MCF 10A (cell line): Measurements from ENCODE around the gene KLK13. TPM values are rescaled to one million over a fixed set of nuclear protein-coding genes. Genes with fewer than 3 reads are reported as not detected.
A peak's percentile ranks its signal among the peaks of the same experiment; 100 is the strongest.

Experiments
- BruUV-seq: library from RNA; stranded (reverse); fragments of 400-500 nt; replicated peaks from 2 replicates; lab custom pipeline; 2021; lab: Mats Ljungman, UMichigan
- CTCF ChIA-PET: fragments of 300-600 bp; sonication (Branson Sonifier 250); formaldehyde crosslinking; extraction: SDS; loops from one replicate; lab custom pipeline; 2021; ENCODE audit warnings: antibody characterized with exemption, inconsistent platforms; lab: Yijun Ruan, JAX
- POLR2A ChIA-PET: fragments of 300-600, 350-650 bp; sonication (Branson Sonifier 250); formaldehyde crosslinking; extraction: SDS; loops from one replicate; lab custom pipeline; 2020; ENCODE audit warnings: antibody characterized with exemption, inconsistent platforms; lab: Yijun Ruan, JAX
- DNase-seq: peaks from one replicate; pipeline ENCODE4 v3.0.0-alpha.2; 2018; ENCODE audit not compliant: unreplicated experiment
- H3K27ac Mint-ChIP-seq: one replicate; pipeline ENCODE4 v1.8.0; 2022; ENCODE audit warnings: mild to moderate bottlenecking, low read depth, mixed read lengths; ENCODE audit not compliant: unreplicated experiment
- H3K27me3 Mint-ChIP-seq: one replicate; pipeline ENCODE4 v1.8.0; 2022; ENCODE audit warnings: mixed read lengths; ENCODE audit not compliant: insufficient read depth, unreplicated experiment
- H3K36me3 Mint-ChIP-seq: one replicate; pipeline ENCODE4 v1.8.0; 2022; ENCODE audit warnings: mild to moderate bottlenecking, moderate library complexity, mixed read lengths; ENCODE audit not compliant: insufficient read depth, unreplicated experiment
- H3K4me1 Mint-ChIP-seq: one replicate; pipeline ENCODE4 v1.8.0; 2022; ENCODE audit warnings: mixed read lengths; ENCODE audit not compliant: insufficient read depth, unreplicated experiment
- H3K4me3 Mint-ChIP-seq: one replicate; pipeline ENCODE4 v1.8.0; 2022; ENCODE audit warnings: mild to moderate bottlenecking, moderate library complexity, mixed read lengths; ENCODE audit not compliant: unreplicated experiment
- H3K9me3 Mint-ChIP-seq: one replicate; pipeline ENCODE4 v1.8.0; 2022; ENCODE audit warnings: mixed read lengths; ENCODE audit not compliant: unreplicated experiment
- intact Hi-C: fragments of 100-400 bp; cut with micrococcal nuclease; formaldehyde crosslinking; loops from 2 replicates; pipeline ENCODE4 v1.14.1; 2022
- total RNA-seq: library from RNA; stranded (reverse); gene quantifications from 2 replicates; pipeline ENCODE4 v1.2.3, GENCODE V29; 2022
- TF ChIP-seq, protein P1 (sequence below): fragments of 200-600 bp; IDR thresholded peaks from one replicate; pipeline ENCODE4 v1.8.0; 2022; ENCODE audit warnings: antibody characterized with exemption, mild to moderate bottlenecking; ENCODE audit not compliant: unreplicated experiment

The KLK13 gene
- total RNA-seq, 1 experiment from 2014 or later, result not detected

DNA sequence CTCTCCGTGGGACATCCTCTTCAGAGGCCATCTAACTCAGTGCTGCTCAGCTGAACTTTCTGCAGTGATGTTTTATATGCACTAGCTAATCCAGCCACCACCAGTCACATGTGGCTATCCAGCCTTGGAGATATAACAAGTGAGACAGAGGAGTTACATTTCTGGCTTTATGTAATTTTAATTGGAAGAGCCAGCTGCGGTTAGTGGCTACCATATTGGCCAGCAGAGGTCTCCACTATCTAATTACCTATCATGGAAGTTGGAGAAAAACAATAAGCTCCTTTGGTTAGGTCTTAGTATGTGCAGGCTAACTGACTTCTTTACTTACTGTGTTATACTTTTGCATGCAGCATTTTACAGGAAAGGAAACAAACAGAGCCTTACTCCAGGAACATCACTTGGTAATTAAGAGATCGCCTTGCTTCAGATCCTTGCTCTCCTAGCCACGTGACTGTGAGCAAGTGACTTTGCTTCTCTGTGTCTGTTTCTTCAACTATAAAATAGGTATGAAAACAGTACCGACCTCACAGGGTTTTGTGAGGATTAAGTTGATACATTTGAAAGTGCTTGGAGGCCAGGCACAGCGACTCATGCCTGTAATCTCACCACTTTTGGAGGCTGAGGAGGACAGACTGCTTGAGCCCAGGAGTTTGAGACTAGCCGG is 43.8 kb downstream of the KLK13 start:
- H3K27ac Mint-ChIP-seq, result no peak overlapping the region
- H3K27me3 Mint-ChIP-seq, result peaks cover 40% of the 10 kb centered on the region
- peak; percentile 35 for DNase-seq
- ChIA-PET CTCF (interaction anchor here (0.5 to 3.0 kb wide), 35 partner anchors 9 to 655 kb away, joined by 3 to 28 read pairs (median 4); partner anchors contain the start of genes ACP4 and KLK12), POLR2A (interaction anchor here (1.1 kb wide), 1 partner anchor 75 kb away, joined by 8 read pairs; no protein-coding TSS in a partner anchor)
- H3K36me3 Mint-ChIP-seq, result no peaks in the 10 kb centered on the region
- intact Hi-C loops, result loop anchor here (1.0 to 10.0 kb wide), 3 partner anchors 76 to 764 kb away; no protein-coding TSS in a partner anchor
- TF ChIP-seq, protein P1, sequence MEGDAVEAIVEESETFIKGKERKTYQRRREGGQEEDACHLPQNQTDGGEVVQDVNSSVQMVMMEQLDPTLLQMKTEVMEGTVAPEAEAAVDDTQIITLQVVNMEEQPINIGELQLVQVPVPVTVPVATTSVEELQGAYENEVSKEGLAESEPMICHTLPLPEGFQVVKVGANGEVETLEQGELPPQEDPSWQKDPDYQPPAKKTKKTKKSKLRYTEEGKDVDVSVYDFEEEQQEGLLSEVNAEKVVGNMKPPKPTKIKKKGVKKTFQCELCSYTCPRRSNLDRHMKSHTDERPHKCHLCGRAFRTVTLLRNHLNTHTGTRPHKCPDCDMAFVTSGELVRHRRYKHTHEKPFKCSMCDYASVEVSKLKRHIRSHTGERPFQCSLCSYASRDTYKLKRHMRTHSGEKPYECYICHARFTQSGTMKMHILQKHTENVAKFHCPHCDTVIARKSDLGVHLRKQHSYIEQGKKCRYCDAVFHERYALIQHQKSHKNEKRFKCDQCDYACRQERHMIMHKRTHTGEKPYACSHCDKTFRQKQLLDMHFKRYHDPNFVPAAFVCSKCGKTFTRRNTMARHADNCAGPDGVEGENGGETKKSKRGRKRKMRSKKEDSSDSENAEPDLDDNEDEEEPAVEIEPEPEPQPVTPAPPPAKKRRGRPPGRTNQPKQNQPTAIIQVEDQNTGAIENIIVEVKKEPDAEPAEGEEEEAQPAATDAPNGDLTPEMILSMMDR, result peak; percentile 44
- no peaks in the 10 kb centered on the region for H3K9me3 Mint-ChIP-seq
- peaks cover 7% of the 10 kb centered on the region for H3K4me1 Mint-ChIP-seq
- H3K4me3 Mint-ChIP-seq, result no peak overlapping the region
- no TSS peak for BruUV-seq

DNA sequence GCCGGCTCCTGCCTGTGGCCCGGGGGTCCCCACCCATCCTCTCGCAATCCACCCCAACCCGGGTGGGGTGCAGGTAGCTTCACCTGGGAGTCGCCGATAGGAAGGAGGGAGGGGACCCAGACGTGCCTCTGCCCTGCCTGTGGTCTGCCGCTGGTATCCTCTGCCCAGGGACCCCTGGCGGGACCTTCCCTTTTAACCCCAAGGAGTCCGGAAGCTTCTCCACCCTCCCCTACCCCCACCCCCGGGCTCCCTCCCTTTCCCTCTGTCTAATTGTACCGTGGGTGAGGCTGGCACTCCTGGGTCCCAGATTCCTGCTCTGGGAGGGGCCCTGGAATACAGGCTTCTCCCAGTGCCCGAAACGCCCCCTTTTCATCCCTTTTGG is 45.4 kb downstream of the KLK13 start, which contains the start of gene KLK10:
Gene KLK10, minus strand, starts transcription at position 166 of the 382 bp plus-strand sequence. CDS start 579 bp downstream, outside the sequence.
- no TSS peak for BruUV-seq
- H3K4me1 Mint-ChIP-seq, result peaks cover 7% of the 10 kb centered on the region
- H3K27me3 Mint-ChIP-seq, result peaks cover 40% of the 10 kb centered on the region
- CTCF ChIA-PET, result interaction anchor here (0.6 to 3.0 kb wide), 4 partner anchors 33 to 149 kb away, joined by 4 to 28 read pairs (median 9); no protein-coding TSS in a partner anchor
- no peak within 1 kb of the TSS for H3K27ac Mint-ChIP-seq
- H3K4me3 Mint-ChIP-seq, result peak within 1 kb of the TSS; percentile 32
- no peaks in the 10 kb centered on the region for H3K36me3 Mint-ChIP-seq
- H3K9me3 Mint-ChIP-seq, result no peaks in the 10 kb centered on the region
- TF ChIP-seq, protein P1, result no peak
- intact Hi-C loops, result no loop called here
- POLR2A ChIA-PET, result no interaction called here
- DNase-seq, result no peak

DNA sequence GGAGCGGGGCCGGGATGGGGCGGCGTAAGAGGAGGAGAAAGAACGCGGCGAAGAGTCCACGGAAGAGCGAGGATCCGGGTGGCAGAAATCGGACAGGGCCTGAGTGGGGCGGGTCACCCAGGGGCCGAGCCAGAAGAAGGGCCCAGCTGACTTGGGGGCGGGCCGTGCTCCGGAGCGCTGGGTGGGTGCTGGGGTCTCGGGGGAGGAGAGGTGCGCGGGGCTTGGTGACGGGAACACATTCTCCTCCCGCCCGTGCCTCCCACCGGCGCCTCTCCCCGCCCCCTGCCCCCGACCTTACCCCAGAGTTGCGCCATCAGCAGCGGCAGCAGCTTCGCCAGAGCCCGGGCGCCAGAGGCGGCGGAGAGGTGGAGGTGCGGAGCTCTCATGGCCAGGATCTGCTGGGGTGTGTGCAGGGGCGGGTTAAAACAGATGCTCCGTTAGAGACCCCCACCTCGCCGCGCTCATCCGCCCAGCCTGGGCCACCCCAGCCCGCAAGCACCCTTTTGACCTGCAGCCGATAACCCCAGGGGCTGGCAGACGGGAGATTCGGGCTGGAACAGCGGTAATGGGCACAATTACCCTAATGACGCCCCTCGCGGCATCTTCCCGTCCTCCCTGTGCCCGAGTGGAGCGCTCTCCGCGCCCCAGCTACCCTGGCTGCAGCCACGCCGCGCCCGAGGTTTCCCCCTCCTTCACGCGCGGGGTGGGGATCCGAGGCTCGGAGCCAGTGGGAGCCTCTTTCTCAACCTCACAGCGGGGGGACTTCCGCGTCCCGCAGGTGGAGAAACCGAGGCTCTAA is 45.9 kb downstream of the KLK13 start:
- H3K4me1 Mint-ChIP-seq, result peaks cover 7% of the 10 kb centered on the region
- H3K9me3 Mint-ChIP-seq, result no peaks in the 10 kb centered on the region
- H3K27me3 Mint-ChIP-seq, result peaks cover 40% of the 10 kb centered on the region
- no TSS peak for BruUV-seq
- intact Hi-C loops, result no loop called here
- H3K36me3 Mint-ChIP-seq, result no peaks in the 10 kb centered on the region
- POLR2A ChIA-PET, result interaction anchor here (0.5 kb wide), 1 partner anchor 189 kb away, joined by 3 read pairs; no protein-coding TSS in a partner anchor
- TF ChIP-seq, protein P1, result no peak
- H3K27ac Mint-ChIP-seq, result no peak overlapping the region
- CTCF ChIA-PET, result interaction anchor here (0.5 kb wide), 1 partner anchor 86 kb away, joined by 3 read pairs; no protein-coding TSS in a partner anchor
- DNase-seq, result no peak
- peak overlapping the region; percentile 32 for H3K4me3 Mint-ChIP-seq
